Transverse colon (tissue), 4 donors: ENCODE results near the gene HMCN2.

Experiments used
- EP300 ChIP-seq: sonication (generic); formaldehyde crosslinking; IDR thresholded peaks from one replicate; pipeline ENCODE4 v1.6.1; 2017; ENCODE audit warnings: antibody characterized with exemption, low read depth
- POLR2AphosphoS5 ChIP-seq, 3 donors: sonication (generic); formaldehyde crosslinking; IDR thresholded peaks; one replicate each; pipeline ENCODE4 v1.6.1; 2016; ENCODE audit warnings: antibody characterized with exemption in 3 of 3
- TF ChIP-seq, protein P1 (sequence below), 5 experiments: fragments of 200-600 bp in 3 of 5; fragments of 450-650 bp in 2 of 5; sonication (generic) in 3 of 5; IDR thresholded peaks; 1 replicate in 2 of 5; 2 replicates in 3 of 5; pipeline ENCODE4 v1.5.1; 2016 to 2017; ENCODE audit warnings: antibody characterized with exemption in 5 of 5, inconsistent platforms in 3 of 5, mild to moderate bottlenecking in 2 of 5, moderate library complexity in 1 of 5

DNA sequence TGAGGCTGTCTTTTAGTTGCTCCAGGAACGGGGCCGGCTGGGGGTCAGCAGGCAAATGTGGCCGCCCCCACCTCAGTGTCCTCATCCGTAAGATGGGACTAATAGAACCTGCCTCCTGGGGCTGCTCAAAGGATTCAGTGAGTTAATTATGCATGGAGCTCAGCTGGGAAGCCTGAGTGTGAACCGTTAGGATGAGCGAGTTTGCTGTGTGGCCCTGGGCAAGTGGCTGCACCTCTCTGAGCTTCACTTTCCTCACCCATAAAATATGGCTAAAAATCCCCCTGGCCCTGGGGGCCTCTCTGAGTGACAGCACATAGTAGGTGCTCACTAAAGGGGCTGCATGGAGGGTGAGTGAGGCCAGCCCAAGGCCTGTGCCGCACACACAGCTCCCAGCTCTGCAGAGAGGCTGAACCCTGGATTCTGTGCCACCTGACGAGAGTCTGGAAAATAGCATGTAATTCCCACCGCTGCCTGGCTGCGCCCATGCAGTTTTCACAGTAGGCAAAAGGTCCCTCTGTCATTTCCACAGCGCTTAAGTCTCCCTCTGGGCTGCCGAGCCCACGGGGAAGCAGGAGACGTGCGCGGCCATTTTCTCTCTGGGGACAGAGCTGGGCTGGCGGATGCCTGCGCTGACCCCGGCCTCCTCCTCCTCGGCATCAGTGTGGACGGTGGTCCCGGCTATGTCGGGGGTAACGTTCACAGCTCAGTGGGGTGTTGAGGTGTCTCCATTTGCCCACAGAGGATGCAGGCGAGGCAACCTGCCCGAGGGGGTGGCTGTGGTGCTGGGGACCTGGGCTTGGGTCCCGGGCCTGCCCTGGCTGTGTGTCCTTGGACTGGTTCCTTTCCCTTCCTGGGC is 197.4 kb downstream of the HMCN2 start:
- TF ChIP-seq EP300, result no peak
- TF ChIP-seq POLR2AphosphoS5 (IDR thresholded peaks at IDR 0.05), result no peak
- TF ChIP-seq, protein P1, sequence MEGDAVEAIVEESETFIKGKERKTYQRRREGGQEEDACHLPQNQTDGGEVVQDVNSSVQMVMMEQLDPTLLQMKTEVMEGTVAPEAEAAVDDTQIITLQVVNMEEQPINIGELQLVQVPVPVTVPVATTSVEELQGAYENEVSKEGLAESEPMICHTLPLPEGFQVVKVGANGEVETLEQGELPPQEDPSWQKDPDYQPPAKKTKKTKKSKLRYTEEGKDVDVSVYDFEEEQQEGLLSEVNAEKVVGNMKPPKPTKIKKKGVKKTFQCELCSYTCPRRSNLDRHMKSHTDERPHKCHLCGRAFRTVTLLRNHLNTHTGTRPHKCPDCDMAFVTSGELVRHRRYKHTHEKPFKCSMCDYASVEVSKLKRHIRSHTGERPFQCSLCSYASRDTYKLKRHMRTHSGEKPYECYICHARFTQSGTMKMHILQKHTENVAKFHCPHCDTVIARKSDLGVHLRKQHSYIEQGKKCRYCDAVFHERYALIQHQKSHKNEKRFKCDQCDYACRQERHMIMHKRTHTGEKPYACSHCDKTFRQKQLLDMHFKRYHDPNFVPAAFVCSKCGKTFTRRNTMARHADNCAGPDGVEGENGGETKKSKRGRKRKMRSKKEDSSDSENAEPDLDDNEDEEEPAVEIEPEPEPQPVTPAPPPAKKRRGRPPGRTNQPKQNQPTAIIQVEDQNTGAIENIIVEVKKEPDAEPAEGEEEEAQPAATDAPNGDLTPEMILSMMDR (IDR thresholded peaks at IDR 0.05), result no peak
